ENCODE measurements around the gene CD3D. TPM values are rescaled to one million over a fixed set of nuclear protein-coding genes. Genes with fewer than 3 reads are reported as not detected.

The CD3D gene
- not detected for polyA plus RNA-seq (2012; ENCODE audit: insufficient read depth, insufficient read length, low read depth)

- no peaks in the 10 kb centered on the region for H3K9me3 ChIP-seq
These were observed at the start of gene CD3D for GRCh38 chr11:118342503-118343161. TSS of gene CD3D (minus strand) at chr11:118342705. CDS start at chr11:118342607, 98 bp downstream.

GRCh38 chr11:118383657-118384056 is 41.2 kb upstream of the CD3D start:
- Histone ChIP-seq H3K4me1 (no peaks in the 10 kb centered on the region), H3K36me3 (peaks cover 54% of the 10 kb centered on the region), H3K9me3 (no peaks in the 10 kb centered on the region), H3K27me3 (no peaks in the 10 kb centered on the region), H3K4me3 (ENCODE audit: low read depth, low read length) (no peak overlapping the region)
- DNase-seq, result no peak
- TF ChIP-seq CTCF (IDR thresholded peaks at IDR 0.05; ENCODE audit: low read depth, low read length), result no peak

More at GRCh38 chr11:118342503-118343161, at the start of gene CD3D:
- Histone ChIP-seq H3K36me3 (no peaks in the 10 kb centered on the region), H3K27me3 (peaks cover 13% of the 10 kb centered on the region), H3K4me1 (no peaks in the 10 kb centered on the region), H3K4me3 (ENCODE audit: low read depth, low read length) (no peak within 1 kb of the TSS)
- TF ChIP-seq CTCF (IDR thresholded peaks at IDR 0.05; ENCODE audit: low read depth, low read length), result no peak
- no peak for DNase-seq

GRCh38 chr11:118382954-118383353 is 40.4 kb upstream of the CD3D start:
- no peak for TF ChIP-seq CTCF (IDR thresholded peaks at IDR 0.05; ENCODE audit: low read depth, low read length)

GRCh38 chr11:118380571-118380970 is 38.1 kb upstream of the CD3D start:
- TF ChIP-seq CTCF (IDR thresholded peaks at IDR 0.05; ENCODE audit: low read depth, low read length), result no peak
- Histone ChIP-seq H3K9me3 (no peaks in the 10 kb centered on the region), H3K4me1 (no peaks in the 10 kb centered on the region), H3K36me3 (peaks cover 57% of the 10 kb centered on the region), H3K27me3 (no peaks in the 10 kb centered on the region), H3K4me3 (ENCODE audit: low read depth, low read length) (no peak overlapping the region)
- no peak for DNase-seq

More at GRCh38 chr11:118382954-118383353, 40.4 kb upstream of the CD3D start:
- Histone ChIP-seq H3K36me3 (peaks cover 57% of the 10 kb centered on the region), H3K9me3 (no peaks in the 10 kb centered on the region), H3K4me1 (no peaks in the 10 kb centered on the region), H3K4me3 (ENCODE audit: low read depth, low read length) (no peak overlapping the region), H3K27me3 (no peaks in the 10 kb centered on the region)
- no peak for DNase-seq

- no peak for DNase-seq
- Histone ChIP-seq H3K4me3 (ENCODE audit: low read depth, low read length) (no peak overlapping the region), H3K4me1 (no peaks in the 10 kb centered on the region), H3K36me3 (peaks cover 56% of the 10 kb centered on the region), H3K27me3 (no peaks in the 10 kb centered on the region), H3K9me3 (no peaks in the 10 kb centered on the region)
- TF ChIP-seq CTCF (IDR thresholded peaks at IDR 0.05; ENCODE audit: low read depth, low read length), result no peak
These were observed 37.0 kb upstream of the CD3D start for GRCh38 chr11:118379497-118379896.

- Histone ChIP-seq H3K9me3 (no peaks in the 10 kb centered on the region), H3K36me3 (peaks cover 58% of the 10 kb centered on the region), H3K4me3 (ENCODE audit: low read depth, low read length) (no peak overlapping the region), H3K4me1 (no peaks in the 10 kb centered on the region), H3K27me3 (no peaks in the 10 kb centered on the region)
- no peak for DNase-seq
- TF ChIP-seq CTCF (IDR thresholded peaks at IDR 0.05; ENCODE audit: low read depth, low read length), result no peak
These were observed 33.5 kb upstream of the CD3D start for GRCh38 chr11:118375978-118376377.

All from BE2C (cell line).